ENCODE measurements around the gene LCLAT1.

The LCLAT1 gene

DNA sequence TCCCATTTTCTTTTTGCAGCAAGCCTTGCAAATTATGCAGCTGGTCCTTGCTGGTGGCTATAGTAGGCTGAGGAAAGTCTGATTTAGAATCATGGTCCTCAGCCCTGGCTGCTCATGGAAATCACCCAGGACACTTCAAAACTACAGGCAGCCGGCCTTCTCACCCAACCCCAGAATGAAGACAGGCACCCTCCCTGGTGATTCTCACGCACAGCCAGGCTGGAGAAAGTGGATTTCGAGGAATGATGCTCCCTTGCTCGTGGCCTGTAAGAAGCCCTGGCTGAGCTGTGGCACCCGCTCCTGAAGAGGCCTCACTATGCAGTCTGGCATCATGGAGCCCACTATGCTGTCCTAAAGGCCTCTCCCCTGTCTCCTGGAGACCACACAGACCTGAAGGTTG lies 202.8 kb downstream of the LCLAT1 start:
- DNase-seq: no peak

DNA sequence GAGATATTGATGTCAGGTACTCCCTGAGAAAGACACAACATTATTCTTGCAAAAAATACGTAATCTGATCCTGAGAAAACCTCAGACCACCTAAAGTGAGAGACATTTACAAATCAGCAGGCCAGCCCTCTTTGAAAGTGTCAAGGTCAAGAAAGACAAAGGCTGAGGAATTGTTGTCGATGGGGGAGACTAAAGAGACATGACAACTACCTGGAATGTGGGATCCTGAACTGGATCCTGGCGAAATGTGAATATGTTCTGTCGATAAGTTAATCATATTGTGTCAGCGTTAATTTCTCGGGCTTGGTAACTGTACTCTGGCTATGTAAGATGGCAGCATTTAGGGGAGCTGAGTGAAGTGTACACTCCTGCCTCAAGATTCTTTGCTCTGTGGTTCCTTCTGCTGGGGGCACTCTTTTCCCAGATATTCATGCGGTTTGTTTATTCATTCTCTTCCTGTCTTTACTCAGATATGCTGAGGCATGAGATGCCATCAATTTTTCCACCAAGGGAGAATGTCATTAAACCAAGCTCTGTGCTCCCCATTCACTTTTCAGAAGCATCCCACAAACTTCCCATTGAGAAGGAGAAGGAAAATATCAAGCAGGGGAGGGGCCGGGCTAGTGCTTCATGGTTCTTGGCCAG lies 205.3 kb downstream of the LCLAT1 start:
- no peak for DNase-seq

DNA sequence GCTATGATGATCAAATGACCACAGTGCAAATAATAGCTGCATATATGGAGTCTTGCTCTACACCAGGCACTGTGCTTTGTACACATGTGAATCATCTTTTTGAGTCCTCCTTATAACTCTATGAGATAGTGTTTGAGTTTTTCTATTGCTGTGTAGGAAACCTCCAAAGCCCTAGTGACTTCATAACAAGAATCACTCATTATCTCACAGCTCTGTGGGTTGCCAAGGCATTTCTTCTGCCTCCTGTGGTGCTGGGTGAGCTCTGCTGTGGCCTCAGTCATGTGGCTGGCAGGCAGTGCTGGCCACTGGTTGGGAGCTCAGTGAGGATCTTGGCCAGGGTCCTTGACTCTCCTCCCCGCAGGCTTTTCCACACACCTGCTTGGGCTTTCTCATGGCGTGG lies 206.8 kb downstream of the LCLAT1 start:
- no peak for DNase-seq

DNA sequence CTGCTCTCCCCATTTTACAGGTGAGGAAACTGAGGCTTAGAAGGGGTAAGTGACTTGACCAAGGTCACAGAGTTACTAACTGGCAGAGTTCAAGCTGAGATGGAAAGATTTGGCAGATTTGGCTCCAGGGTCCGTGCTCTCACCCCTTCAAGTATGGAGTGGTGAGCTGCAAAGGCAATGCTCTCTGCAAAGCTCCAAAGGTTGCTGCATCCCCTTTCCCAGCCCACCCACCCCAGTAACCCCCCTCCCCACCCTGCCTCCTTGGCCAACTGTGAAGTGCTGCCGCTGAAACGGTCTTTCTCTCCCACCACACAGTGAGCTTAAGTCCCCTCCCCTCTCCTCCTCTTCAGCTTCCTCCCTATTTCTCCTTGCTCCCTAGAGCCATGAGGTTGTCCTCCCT lies 207.4 kb downstream of the LCLAT1 start:
- no peak for DNase-seq

DNA sequence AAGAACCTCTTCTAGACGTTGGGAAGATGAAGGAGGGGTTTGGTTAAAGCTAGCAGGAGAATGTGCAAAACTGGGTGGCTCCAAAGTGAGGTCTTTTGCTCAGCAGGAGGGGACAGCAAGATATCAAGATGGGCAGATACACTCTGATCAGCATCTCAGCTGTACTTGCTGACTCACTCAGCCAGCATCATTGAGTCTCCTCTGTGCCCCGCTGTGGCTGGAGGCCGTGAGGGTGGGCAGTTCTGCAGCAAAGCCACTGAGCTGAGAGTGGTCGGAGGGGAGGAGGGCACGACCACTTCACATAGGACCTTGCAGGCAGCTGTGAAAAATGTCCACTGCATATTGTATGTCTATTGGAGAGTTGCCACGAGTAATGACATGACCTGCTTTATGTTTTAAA lies 208.2 kb downstream of the LCLAT1 start:
- no peak for DNase-seq

DNA sequence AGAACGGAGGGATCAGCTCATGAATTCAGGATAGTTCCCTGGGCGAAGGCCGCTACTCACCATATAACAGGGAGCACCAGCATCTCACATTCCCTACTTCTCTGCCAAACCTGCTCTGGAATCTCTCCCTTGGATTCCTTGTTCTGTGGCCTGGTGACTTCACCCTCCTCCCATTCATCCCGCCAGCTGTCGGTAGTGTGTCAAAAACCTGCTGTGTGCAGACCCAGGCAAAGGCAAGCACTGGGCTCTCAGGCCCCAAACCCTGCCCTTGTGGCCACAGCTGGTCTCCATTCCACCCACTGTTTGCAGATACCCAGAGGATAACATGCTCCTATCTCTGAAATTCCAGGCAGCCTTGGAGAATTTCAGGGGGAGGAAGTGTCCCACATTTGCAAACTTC lies 208.6 kb downstream of the LCLAT1 start:
- no peak for DNase-seq

DNA sequence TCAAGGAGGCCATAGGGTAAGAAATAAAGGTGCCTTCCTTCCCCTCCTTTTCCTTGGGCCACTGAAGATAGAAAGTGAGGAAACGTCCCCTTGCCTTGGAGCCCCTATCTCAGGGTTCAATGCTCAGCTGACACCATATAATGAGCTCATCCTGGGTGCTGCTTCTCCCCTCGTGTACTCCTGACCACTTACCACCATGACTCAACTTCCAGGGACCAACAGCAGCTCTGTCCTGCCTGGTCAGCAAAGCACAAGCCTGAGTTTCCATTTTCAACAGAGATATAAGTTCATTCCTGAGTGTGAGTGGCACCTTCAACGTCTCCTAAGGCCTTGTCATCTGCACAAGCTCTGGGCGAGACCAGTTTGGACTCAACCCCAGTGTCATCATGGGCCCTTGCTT lies 209.0 kb downstream of the LCLAT1 start:
- DNase-seq: no peak

DNA sequence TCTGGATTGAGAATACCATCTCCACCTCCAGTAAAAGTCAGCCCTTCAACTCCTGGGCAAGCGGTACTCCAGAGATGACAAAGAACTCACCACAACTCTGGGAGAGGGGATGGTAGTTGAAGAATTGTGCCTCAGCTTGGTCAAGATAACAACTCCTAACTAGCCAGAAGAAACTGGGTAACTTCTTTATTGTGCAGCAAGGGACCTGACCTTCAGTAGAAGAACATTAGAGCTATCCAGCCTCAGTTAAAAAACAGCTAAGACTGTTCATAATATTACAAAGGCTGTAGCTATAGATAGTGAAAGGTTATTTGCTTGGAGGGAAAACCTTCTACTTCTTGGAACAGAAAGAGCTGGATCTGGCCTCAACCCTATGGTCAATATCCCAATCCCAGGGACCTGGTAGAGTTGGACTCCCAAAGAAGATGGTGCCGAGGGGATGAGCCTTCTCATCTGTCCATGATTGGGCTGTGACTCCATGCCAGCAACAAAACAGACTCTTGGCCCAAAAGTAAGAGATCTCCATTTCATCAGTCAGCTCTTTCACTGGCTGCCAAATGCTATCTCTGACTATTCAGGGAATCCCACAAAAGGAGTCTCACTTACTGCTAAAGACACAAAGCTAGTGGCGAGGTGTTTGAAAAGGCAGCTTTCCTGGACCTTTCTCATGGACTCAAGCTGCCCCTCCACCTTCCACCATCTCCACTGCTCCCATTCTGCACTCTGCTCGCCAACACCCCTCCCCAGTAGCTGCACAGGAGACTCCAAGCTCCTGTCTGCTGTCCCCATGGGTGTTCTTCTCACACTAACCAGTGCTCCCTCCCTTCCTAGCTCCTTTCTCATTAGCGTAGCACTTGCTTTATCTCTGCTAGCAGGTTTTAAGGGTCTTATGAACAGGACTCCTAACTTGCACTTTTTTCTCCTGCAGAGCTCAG lies 214.4 kb downstream of the LCLAT1 start:
- no peak for DNase-seq

DNA sequence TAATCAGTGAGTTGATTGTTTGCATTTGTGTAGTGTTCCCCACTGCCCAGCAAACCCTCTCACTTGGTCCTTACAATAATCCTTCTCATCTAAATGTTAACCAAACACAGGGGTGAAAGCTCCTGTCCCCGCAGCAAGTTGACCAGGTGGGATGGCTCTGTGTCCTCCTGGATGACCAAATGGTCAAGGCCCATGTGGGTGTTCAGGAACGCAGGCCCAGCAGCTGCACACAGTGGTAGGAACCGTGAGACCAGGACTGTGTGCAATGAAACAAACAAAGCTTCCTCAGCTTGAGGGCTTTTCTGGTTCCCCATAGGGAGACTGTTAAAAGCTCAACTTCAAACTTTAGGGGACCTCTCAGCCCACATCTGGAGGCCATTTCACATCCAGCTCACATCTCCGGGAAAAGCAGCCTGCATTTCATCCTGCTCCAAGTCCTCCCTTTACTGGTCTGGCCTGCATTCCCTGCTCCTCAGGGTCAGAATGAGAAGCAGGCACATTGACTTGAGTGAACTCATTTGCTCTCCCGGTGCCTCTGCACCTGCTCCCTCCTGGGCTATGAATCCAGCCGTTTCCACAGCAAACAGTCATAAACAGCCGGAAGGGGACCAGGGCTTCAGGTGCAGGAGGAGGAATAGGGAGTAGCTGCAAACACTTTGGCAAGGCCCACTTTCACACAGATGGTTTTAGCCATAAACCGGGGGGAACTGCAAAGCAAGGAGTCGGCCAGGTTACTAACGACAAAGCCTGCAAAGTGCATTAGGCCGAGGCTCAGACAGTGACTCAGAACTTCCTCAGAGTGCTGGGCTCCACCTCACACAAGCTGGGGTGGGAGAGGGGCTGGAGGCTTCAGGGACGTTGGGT lies 215.5 kb downstream of the LCLAT1 start:
- DNase-seq: peak; percentile 79 to 83

DNA sequence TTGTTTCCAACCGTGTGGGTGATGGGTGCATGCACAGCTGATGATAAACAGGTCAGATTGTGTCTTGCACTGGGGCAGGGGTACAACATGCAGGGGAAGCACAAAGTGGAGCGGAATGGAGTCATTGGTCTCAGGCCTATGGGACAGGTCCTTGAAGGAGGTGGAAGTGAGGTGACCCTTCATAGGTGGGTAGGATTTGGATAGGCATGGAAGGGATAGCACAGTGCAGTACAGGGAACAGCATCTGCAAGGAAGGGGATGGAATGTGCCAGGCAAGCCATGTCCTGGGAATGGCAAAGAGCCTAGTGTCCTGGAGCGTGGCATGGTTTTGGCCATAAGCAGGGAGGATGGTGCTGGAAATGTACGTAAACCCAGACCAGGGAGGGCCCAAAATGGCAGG lies 216.3 kb downstream of the LCLAT1 start:
- no peak for DNase-seq

DNA sequence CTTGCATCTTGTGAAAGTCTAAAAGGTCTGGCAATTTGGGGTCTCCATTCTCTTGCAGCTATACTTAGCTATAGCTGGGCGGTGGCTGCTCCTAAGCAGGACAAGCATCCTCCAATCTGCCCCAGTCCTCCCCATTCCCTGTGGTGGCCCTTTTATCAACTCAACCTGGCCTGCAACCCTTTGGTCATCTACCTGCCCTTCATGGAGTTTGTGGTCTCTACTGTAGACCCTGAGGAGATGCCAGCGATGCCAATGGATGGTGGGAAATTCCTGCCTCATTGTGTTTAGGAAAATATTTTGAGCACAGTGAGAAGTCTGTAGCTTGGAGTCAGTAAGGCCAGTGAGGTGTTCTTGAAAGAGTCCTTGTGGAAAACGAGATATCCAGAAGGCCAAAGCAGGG lies 216.8 kb downstream of the LCLAT1 start:
- no peak for DNase-seq

DNA sequence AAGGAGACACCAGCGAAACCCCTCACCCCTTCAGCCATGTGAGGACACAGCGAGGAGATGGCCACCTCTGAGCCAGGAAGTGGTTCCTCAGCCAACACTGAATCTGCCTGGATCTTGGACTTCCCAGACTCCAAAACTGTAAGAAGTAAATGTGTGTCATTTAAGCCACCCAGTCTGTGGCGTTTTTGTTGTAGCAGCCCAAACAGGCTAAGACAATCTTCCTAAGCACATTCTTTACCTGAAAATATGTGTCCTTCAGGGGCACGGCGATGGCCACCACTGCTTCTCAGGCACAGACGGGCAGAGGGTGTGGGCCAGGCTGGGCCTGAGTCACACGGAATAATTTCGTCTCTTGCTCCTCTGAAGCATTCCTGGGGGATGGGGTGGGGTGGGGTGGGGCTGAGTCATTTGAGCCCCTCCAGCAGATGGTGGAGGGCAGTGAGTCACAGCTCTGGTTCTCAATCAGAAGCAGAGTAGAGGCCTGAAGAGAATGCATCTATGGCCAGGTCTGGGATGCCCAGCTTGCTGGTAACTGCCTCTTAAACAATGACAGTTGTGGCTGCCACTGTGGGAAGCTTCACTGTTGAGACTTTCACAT lies 217.8 kb downstream of the LCLAT1 start:
- DNase-seq: no peak

DNA sequence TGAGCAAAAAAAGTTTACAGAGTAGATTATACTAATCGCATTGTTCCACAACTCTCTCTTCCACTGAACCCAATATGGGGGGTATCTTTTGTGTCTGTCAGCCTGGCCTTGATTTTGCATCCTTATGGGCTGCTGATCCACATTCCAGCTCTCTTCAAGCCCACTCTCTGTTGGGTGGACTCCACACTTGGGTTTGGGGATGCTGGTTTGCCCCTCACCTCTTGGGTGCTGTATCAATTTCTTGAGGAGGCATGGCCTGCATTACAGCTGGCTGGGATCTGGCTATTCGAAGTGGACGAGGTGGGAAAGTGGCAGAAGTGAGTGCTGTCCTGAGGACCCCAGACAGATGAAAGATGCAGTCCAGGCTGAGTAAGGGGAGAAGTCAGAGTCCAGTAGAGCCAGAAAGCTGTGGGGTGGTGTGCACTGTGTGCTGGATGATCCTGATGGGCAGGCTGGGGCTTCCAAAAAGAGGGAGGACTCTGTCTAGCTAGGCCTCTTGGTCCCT lies 218.8 kb downstream of the LCLAT1 start:
- DNase-seq: no peak

DNA sequence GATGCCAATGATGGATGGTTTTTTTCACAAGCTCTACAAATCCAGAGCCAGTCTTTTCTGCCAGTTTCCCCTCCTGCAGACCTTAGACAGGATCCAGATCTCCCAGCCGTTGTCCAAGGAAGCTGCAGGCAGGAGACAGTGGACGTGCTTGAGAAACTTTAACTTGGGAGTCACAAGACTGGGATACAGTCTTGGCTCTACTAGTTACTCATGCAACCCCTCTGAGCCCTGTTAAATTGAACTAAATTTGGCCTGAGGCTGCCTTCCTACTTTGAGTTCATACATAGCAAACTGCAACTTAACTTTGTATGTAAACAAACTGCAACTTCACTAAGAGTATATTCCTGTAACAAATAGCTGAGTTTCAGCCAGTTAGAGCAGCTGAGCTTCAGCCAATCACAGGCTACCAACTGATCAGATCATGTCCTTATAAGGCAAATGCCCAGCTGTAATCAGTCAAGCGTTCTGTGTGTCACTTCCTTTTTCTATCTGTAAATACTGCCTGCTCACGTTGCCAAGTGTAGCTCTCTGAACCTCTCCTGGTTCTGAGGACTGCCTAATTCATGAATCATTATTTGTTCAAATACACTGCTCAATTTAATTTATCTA lies 219.3 kb downstream of the LCLAT1 start:
- DNase-seq: no peak

DNA sequence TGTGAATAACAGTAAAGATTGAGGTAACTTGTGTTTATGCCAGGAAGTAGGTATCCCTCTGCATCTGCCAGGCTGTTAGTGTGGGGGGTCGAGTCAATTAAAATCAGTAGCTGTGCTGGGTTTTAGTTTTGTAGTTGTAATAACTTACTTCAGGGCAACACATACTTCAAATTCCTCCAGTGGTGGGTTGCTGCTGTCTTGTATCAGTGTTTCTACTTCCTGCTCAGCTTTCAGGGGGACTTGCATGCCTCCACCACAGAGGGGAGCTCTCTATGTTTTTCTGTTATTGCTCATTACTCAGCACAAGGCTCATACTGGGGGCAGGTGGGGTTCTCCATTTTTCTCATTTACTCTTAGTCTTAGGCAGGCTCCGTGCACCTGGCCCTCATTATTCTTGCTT lies 223.4 kb downstream of the LCLAT1 start:
- no peak for DNase-seq

DNA sequence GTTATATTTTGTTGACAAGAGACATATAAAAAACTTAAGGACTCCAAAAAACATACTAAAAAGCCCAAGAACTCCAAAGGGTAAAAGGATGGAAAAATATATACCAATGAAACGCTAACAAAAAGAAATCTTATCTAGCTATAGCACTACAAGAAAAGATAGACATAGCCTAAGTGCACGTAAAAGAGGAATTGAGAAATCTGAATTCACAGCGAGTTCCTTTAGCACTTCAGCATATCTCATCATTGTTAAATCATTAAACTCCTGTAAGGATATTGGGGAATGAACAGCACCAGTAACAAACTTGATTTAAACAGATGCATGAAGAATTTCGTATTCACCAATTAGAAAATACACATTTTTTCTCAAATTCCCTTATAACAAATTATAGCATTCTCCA lies 226.1 kb downstream of the LCLAT1 start:
- no peak for DNase-seq

DNA sequence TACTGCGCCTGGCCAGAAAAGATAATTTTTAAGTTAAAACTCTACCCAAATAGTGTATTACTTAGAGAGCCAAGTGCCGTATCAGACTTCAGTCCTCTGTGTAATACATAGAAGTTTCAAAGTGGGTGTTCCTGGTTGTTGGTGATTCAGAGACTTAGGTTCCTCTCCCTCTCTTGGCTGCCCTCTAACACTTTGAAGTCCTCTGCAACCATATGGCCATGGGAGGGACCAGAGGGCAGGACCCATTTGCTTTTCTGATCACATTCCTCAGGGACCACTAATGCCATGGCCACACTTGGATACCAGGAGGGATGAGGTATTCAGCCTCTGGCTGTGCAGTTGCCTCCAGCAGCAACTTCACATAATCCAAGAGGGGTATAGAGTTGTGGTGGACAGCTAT lies 228.7 kb downstream of the LCLAT1 start:
- DNase-seq: no peak

DNA sequence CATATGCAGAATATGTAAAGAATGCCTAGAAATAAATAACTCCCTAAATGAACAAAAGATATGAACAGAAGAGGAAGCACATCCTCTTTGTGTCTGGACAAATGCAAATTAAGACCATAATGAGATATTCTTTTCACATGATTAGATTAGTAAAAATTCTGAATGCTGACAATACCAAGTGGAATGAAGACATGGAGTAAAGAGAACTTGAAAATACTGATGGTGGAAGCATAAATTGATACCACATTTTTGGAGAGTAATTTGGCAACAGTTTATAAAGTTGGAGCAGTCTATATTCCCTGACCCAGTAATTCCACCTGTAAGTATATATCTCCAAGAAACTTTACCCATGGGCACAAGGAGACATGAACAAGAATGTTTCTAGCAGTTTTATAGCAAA lies 230.2 kb downstream of the LCLAT1 start:
- no peak for DNase-seq

DNA sequence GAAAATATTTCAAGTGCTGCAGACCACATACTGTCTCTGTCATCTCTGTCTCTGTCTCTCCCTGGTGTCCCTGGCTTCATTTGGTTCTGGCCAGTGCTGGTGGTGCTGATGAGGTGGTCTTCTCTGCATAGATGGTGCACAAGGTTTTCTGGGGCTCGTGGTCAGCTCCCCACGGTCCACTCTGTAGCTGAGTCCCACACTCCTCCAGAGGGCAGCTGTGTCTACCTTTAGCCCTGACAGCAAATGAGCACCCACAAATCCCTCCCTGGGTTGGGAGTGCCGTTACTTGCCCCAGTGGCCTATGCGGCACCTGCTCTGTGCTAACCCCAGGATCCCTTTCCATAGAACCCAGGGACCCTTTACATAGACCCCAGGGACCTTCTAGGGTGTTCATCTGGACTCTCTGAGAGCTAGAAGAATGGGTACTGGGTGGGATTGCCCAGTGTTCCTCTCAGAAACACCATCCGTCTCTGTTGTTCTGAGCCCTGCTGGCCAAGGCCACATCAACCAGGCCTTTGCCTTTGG lies 230.9 kb downstream of the LCLAT1 start:
- no peak for DNase-seq

DNA sequence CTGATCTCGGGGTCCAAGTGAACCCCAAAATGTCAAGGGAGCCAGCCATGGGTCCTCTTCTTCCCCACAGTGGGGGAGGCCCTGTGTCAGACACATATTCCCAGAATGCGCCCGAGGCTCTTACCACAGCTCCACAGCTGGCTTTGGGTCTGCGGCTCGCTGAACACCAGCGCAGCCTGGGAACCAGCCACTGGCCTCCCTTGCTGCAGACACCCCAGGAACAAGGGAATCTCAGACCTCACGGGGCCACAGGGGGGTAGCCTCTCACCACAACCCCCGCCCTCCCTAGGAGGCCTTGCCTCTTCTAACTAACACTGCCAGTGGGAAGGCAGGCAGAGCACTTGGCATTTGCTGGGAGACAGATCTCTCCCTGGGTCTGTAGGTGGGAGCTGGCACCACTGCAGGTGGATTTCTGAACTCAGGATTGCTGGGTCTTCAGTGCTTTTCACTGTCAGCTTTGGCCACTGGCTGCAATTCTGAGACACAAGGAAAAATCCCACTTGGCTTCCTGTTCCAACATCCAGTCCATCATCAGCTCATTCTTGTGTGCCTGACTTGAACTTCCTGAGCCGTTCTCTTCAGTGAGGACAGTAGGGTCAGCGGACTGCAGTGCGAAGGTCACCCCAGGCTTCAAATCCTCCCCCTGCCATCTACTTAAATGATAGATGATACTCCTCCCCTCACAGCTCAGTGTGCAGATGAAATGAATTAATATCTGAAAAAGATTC lies 231.5 kb downstream of the LCLAT1 start:
- no peak for DNase-seq

DNA sequence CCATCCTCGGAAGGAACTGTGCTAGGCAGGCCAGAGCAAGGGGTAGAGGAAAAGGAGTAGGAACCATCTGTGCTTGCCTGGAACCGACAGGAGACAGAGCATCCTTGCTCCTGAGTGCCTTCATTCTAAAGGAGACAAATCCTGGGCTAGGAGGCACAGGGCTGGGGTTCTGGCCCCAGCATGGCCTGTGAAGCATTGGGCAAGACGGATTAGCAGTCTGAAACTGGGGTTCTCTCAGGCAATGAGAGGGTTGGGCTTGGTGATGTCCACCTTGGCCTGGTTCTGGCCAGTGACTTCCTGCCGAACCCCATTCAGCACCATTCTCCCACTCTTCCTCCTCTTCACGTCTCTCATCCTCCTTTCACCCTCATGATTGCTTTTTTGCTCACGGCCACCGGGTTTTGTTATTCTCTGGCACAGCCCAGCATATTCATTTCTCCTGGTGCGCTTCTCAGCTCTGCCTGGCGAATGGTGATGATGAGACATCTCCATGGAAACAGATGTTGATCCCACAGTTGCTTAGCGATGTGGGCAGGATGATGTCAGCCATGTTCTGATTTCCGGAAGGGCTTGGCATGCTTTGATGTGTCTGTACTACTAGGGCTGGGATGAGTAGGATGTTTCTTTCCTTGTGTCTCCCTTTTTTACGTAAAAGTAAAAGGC lies 232.5 kb downstream of the LCLAT1 start:
- no peak for DNase-seq

All from NCI-H526 (cell line).